Esophagus muscularis mucosa (tissue), 3 donors: ENCODE data around the gene PPP1R12B.

Experiments
- POLR2A ChIP-seq: fragments of 450-650 bp; IDR thresholded peaks from one replicate; pipeline ENCODE4 v1.6.1; 2017; ENCODE audit warnings: antibody characterized with exemption, moderate library complexity, mild to moderate bottlenecking, low read depth
- TF ChIP-seq, protein P1 (sequence below), 3 experiments: fragments of 200-600 bp in 2 of 3; fragments of 450-650 bp in 1 of 3; sonication (generic) in 2 of 3; IDR thresholded peaks; one replicate each; pipeline ENCODE4 v1.5.1; 2017 to 2019; ENCODE audit warnings: antibody characterized with exemption in 3 of 3, mild to moderate bottlenecking in 2 of 3, moderate library complexity in 1 of 3

DNA sequence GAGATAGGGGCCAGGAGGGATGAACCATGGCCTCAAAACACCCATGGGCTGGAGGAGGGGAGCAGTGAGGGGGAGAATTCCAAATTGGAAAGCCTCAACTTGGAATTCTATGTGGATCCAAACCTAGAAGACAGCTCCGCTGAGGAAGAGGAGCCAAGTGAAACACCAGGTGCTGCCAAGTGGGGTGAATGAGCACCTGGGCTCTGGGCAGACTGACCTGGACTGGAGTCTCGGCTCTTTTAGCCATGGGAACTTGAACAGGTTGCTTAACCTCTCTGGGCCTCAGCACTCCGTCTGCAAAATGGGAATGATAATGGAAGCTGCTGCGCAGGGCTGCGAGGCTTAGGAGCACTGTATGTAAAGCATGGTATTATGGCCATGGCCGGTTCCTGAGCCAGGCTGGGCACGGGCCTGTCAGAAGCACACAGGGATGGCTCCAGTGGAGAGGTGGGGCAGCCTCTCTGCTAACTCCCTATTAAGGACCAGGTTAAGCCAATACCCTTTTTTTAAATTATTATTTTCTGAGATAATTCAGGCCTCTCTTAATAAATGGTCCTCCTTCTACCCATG is 280.2 kb downstream of the PPP1R12B start:
- no peak for TF ChIP-seq POLR2A
- TF ChIP-seq, protein P1, sequence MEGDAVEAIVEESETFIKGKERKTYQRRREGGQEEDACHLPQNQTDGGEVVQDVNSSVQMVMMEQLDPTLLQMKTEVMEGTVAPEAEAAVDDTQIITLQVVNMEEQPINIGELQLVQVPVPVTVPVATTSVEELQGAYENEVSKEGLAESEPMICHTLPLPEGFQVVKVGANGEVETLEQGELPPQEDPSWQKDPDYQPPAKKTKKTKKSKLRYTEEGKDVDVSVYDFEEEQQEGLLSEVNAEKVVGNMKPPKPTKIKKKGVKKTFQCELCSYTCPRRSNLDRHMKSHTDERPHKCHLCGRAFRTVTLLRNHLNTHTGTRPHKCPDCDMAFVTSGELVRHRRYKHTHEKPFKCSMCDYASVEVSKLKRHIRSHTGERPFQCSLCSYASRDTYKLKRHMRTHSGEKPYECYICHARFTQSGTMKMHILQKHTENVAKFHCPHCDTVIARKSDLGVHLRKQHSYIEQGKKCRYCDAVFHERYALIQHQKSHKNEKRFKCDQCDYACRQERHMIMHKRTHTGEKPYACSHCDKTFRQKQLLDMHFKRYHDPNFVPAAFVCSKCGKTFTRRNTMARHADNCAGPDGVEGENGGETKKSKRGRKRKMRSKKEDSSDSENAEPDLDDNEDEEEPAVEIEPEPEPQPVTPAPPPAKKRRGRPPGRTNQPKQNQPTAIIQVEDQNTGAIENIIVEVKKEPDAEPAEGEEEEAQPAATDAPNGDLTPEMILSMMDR (IDR thresholded peaks at IDR 0.05), result no peak
